ENCODE results near the gene PAM. TPM values are rescaled to one million over a fixed set of nuclear protein-coding genes. Genes with fewer than 3 reads are reported as not detected.

PAM gene
- total RNA-seq, 2 experiments from 2014 or later: 63.4 to 65.8 TPM

DNA sequence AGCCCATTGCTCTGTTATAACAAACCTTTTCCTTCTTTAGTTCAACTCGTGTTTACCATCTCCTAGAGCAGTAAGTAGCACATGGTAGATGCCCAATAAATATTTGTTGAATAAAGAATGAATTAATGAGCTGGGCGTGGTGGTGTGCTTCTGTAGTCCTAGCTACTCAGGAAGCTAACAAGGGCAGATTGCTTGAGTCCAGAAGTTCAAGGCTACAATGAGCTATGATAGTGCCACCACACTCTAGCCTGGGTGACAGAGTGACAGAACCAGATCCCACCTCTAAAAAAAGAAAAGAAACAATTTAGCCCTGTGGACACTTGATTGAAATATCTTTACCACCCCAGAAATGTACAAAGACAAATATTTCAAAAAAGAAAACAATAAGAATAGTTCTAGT is 14.6 kb upstream of the PAM start:
- TF ChIP-seq, protein P1, sequence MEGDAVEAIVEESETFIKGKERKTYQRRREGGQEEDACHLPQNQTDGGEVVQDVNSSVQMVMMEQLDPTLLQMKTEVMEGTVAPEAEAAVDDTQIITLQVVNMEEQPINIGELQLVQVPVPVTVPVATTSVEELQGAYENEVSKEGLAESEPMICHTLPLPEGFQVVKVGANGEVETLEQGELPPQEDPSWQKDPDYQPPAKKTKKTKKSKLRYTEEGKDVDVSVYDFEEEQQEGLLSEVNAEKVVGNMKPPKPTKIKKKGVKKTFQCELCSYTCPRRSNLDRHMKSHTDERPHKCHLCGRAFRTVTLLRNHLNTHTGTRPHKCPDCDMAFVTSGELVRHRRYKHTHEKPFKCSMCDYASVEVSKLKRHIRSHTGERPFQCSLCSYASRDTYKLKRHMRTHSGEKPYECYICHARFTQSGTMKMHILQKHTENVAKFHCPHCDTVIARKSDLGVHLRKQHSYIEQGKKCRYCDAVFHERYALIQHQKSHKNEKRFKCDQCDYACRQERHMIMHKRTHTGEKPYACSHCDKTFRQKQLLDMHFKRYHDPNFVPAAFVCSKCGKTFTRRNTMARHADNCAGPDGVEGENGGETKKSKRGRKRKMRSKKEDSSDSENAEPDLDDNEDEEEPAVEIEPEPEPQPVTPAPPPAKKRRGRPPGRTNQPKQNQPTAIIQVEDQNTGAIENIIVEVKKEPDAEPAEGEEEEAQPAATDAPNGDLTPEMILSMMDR (IDR thresholded peaks at IDR 0.05): no peak
- no peak overlapping the region for H3K4me3 Mint-ChIP-seq
- no peak for DNase-seq
- peaks cover 9% of the 10 kb centered on the region for H3K27me3 Mint-ChIP-seq
- H3K4me1 Mint-ChIP-seq (ENCODE audit: low read depth): no peaks in the 10 kb centered on the region
- no peaks in the 10 kb centered on the region for H3K9me3 Mint-ChIP-seq
- ChIA-PET CTCF (interaction anchor here (1.3 kb wide), 1 partner anchor 59 kb away, joined by 6 read pairs; no protein-coding TSS in a partner anchor), POLR2A (no interaction called here)
- ATAC-seq: no peak
- intact Hi-C loops (cut with micrococcal nuclease): no loop called here
- H3K27ac Mint-ChIP-seq: no peak overlapping the region
- H3K36me3 Mint-ChIP-seq (ENCODE audit: low read depth): no peaks in the 10 kb centered on the region

DNA sequence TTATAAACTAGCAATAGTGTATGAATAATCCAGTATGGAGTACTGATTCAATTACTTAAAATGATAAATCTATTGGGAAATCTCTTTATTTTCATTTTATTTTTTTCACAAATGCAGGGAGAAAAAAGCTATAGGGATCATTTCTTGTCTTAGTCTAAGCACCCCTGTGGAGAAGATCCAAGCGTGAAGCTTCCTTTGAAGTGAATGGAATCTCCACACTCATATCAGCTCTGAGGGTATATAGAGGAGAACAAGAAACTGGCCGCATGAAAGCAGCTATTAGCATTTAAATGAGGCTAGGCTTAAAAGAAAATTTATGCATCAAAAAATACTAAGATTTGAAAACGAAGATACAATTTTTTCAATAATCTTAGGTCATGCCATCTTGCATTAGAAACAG is 12.9 kb upstream of the PAM start:
- intact Hi-C loops (cut with micrococcal nuclease): no loop called here
- peaks cover 4% of the 10 kb centered on the region for H3K4me1 Mint-ChIP-seq (ENCODE audit: low read depth)
- TF ChIP-seq, protein P1 (IDR thresholded peaks at IDR 0.05): no peak
- no peak overlapping the region for H3K27ac Mint-ChIP-seq
- no peaks in the 10 kb centered on the region for H3K36me3 Mint-ChIP-seq (ENCODE audit: low read depth)
- ChIA-PET CTCF (no interaction called here), POLR2A (no interaction called here)
- H3K4me3 Mint-ChIP-seq: no peak overlapping the region
- ATAC-seq: no peak
- H3K9me3 Mint-ChIP-seq: no peaks in the 10 kb centered on the region
- no peak for DNase-seq
- H3K27me3 Mint-ChIP-seq: peaks cover 10% of the 10 kb centered on the region

DNA sequence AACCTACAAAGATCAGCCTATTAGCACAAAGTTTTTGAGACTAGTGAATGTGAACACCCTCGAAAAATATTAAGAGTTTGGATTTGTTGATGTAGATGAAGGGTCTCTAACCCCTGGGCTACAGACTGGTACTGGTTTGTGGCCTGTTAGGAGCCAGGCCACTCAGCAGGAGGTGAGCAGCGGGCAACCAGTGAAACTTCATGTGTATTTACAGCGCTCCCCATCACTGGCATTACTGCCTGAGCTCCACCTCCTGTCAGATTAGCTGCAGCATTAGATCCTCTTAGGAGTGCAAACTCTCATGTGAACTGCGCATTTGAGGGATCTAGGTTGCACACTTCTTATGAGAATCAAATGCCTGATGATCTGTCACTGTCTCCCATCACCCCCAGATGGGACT is 11.2 kb upstream of the PAM start:
- DNase-seq: no peak
- Mint-ChIP-seq H3K27me3 (peaks cover 10% of the 10 kb centered on the region), H3K4me3 (no peak overlapping the region), H3K4me1 (ENCODE audit: low read depth) (peaks cover 16% of the 10 kb centered on the region), H3K27ac (no peak overlapping the region), H3K9me3 (no peaks in the 10 kb centered on the region), H3K36me3 (ENCODE audit: low read depth) (no peaks in the 10 kb centered on the region)
- intact Hi-C loops (cut with micrococcal nuclease): no loop called here
- POLR2A ChIA-PET: no interaction called here
- ATAC-seq: no peak
- TF ChIP-seq, protein P1 (IDR thresholded peaks at IDR 0.05): no peak
- CTCF ChIA-PET: no interaction called here

DNA sequence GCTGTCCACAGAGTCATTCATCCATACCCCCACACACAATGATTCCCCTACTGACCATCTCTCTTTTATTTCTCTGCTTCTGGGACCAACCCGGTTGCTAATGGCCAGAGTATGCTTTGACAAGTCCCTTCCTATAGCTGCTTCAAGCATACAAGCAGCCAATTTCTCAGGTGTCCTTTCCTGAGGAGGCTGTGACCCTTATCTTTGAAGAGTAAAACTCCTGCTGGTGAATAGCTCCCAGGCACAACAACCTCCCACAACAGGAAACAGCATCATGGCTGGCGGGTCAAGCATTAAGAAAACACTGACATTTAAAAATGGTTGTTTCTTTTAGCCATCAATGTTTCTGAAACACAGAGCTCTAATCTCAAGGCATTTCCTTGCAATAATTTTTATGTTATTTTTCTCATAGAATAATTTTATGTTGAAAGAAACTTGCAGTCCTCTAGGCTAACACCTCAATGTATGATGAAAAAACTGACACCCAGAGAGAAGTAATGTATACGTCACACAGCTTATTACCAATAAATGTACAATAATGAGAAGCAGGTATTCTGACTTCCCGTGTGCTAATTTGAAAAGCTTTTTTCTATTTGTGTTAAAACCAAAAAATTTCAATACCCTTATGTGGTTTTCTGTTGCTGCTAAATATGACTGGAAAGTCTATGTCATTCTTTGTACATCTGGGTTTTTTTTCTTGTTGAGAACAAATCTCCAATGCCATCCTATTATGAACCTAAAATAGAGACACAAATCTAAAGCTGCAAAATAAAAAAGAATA is 7.5 kb upstream of the PAM start:
- no peak for DNase-seq
- intact Hi-C loops (cut with micrococcal nuclease): no loop called here
- no peaks in the 10 kb centered on the region for H3K36me3 Mint-ChIP-seq (ENCODE audit: low read depth)
- CTCF ChIA-PET: interaction anchor here (0.6 to 1.4 kb wide), 7 partner anchors 12 to 223 kb away, joined by 3 to 5 read pairs (median 3); no protein-coding TSS in a partner anchor
- peak; percentile 79 for ATAC-seq
- H3K4me1 Mint-ChIP-seq (ENCODE audit: low read depth): peaks cover 18% of the 10 kb centered on the region
- H3K27me3 Mint-ChIP-seq: peaks cover 13% of the 10 kb centered on the region
- peak overlapping the region; percentile 7 for H3K27ac Mint-ChIP-seq
- no peaks in the 10 kb centered on the region for H3K9me3 Mint-ChIP-seq
- TF ChIP-seq, protein P1 (IDR thresholded peaks at IDR 0.05): no peak
- POLR2A ChIA-PET: no interaction called here
- H3K4me3 Mint-ChIP-seq: no peak overlapping the region

DNA sequence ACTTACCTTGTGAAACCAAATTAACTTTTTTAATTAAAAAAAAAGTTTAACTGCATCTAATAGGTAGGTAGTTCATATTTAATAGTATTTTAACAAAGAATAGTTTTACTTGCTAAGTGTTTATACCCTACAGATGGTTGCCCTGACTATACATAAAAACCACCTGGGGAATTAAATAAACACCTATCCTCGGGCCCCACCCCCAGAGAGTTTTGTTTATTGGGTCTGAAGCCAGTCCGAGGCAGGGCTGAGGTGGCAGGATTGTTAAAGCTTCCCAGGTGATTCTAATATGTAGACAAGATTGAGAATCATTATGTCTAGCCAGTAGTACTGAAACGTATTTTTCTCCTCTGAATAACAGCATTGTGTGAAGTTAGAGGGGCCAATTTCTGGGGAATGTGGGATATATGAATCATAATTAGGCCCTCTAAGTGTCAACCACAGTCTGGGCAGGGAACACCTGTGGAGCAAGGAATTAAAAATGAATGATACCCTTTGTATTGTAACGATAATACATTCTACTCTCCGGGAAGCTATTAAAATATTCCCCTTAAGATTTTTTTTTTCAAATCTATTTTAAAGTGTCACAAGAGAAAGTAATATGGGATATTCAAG is 5.6 kb upstream of the PAM start:
- Mint-ChIP-seq H3K4me3 (no peak overlapping the region), H3K27me3 (peaks cover 12% of the 10 kb centered on the region), H3K4me1 (ENCODE audit: low read depth) (peaks cover 34% of the 10 kb centered on the region), H3K9me3 (peaks cover 2% of the 10 kb centered on the region), H3K27ac (no peak overlapping the region), H3K36me3 (ENCODE audit: low read depth) (peaks cover 6% of the 10 kb centered on the region)
- TF ChIP-seq, protein P1 (IDR thresholded peaks at IDR 0.05): no peak
- ChIA-PET POLR2A (no interaction called here), CTCF (no interaction called here)
- ATAC-seq (no peak), DNase-seq (no peak)
- intact Hi-C loops (cut with micrococcal nuclease): no loop called here
